Adrenal gland (tissue), 5 donors: ENCODE data around the gene RMI1.

Experiments used
- POLR2A ChIP-seq, 2 donors: fragments of 450-650 bp; IDR thresholded peaks; one replicate each; pipeline ENCODE4 v1.6.1; 2017; ENCODE audit warnings: antibody characterized with exemption in 2 of 2, mild to moderate bottlenecking in 2 of 2, moderate library complexity in 1 of 2
- TF ChIP-seq, protein P1 (sequence below), 6 experiments: fragments of 450-650 bp in 4 of 6; fragments of 200-600 bp in 2 of 6; sonication (generic) in 1 of 6; IDR thresholded peaks; 1 replicate in 5 of 6; 2 replicates in 1 of 6; pipeline versions ENCODE4 v1.5.1 to v1.8.0; 2016 to 2021; ENCODE audit warnings: antibody characterized with exemption in 6 of 6, mild to moderate bottlenecking in 2 of 6, moderate library complexity in 1 of 6
- donor health status: DM: no; HTN: no; CAD: no.

GRCh38 chr9:83934569-83935275 lies 45.9 kb upstream of the RMI1 start:
- TF ChIP-seq, protein P1, sequence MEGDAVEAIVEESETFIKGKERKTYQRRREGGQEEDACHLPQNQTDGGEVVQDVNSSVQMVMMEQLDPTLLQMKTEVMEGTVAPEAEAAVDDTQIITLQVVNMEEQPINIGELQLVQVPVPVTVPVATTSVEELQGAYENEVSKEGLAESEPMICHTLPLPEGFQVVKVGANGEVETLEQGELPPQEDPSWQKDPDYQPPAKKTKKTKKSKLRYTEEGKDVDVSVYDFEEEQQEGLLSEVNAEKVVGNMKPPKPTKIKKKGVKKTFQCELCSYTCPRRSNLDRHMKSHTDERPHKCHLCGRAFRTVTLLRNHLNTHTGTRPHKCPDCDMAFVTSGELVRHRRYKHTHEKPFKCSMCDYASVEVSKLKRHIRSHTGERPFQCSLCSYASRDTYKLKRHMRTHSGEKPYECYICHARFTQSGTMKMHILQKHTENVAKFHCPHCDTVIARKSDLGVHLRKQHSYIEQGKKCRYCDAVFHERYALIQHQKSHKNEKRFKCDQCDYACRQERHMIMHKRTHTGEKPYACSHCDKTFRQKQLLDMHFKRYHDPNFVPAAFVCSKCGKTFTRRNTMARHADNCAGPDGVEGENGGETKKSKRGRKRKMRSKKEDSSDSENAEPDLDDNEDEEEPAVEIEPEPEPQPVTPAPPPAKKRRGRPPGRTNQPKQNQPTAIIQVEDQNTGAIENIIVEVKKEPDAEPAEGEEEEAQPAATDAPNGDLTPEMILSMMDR (IDR thresholded peaks at IDR 0.05): no peak
- no peak for TF ChIP-seq POLR2A (IDR thresholded peaks at IDR 0.05)
